K562 (cell line): ENCODE data around the gene ERBB4. TPM values are rescaled to one million over a fixed set of nuclear protein-coding genes. Genes with fewer than 3 reads are reported as not detected.

ENCODE experiments used
- ATAC-seq: fragments of 200-7000 bp; cut with Tn5 transposase; 3 replicates; pipeline ENCODE4 v1.9.1; 2020; ENCODE audit warnings: moderate library complexity
- BruUV-seq: library from RNA; stranded (reverse); fragments of 400-500 nt; replicated peaks from 2 replicates; lab custom pipeline; 2021; lab: Mats Ljungman, UMichigan
- CTCF ChIA-PET: fragments of 300-600 bp; formaldehyde crosslinking; extraction: SDS; loops from one replicate; lab custom pipeline; 2021; ENCODE audit warnings: low intra/inter-chr PET ratio; lab: Yijun Ruan, JAX
- POLR2A ChIA-PET: fragments of 300-600, 350-650 bp; sonication (Branson Sonifier 250); formaldehyde crosslinking; extraction: SDS; loops from one replicate; lab custom pipeline; 2021; ENCODE audit warnings: antibody characterized with exemption, inconsistent platforms; lab: Yijun Ruan, JAX
- DNase-seq, 4 experiments: peaks; one replicate each; pipeline versions ENCODE4 v3.0.0 to v3.0.0-alpha.2; 2011 to 2018; ENCODE audit warnings: low spot score in 3 of 4, mixed read lengths in 3 of 4; ENCODE audit errors: extremely low read depth in 1 of 4
- FAIRE-seq: peaks from 2 replicates; lab custom pipeline; 2011; peaks lifted over from hg19 to GRCh38; lab: Jason Lieb, UNC
- H2AFZ ChIP-seq: 2 replicates; pipeline ENCODE4 v1.6.0; 2011; ENCODE audit warnings: low read depth, low read length, control low read depth, inconsistent platforms
- H3K27ac ChIP-seq: fragments of 200-600 bp; 3 replicates; pipeline ENCODE4 v1.8.0; 2011; ENCODE audit warnings: low read depth, mild to moderate bottlenecking, control low read depth, inconsistent platforms, low read length, moderate library complexity, mixed read lengths; ENCODE audit errors: extremely low read depth
- H3K27me3 ChIP-seq, 2 experiments: fragments of 300-600 bp in 1 of 2; 2 replicates in 1 of 2; 3 replicates in 1 of 2; pipeline versions ENCODE4 v1.6.0 to v1.8.0; 2011; ENCODE audit warnings: inconsistent platforms in 2 of 2, low read length in 2 of 2, mild to moderate bottlenecking in 1 of 2, mixed read lengths in 1 of 2, moderate library complexity in 1 of 2; ENCODE audit not compliant: control insufficient read depth in 2 of 2, insufficient read depth in 2 of 2
- H3K36me3 ChIP-seq: fragments of 300-600 bp; 3 replicates; pipeline ENCODE4 v1.8.0; 2011; ENCODE audit warnings: mild to moderate bottlenecking, low read length, inconsistent platforms; ENCODE audit not compliant: control insufficient read depth, insufficient read depth
- H3K4me1 ChIP-seq, 2 experiments: fragments of 200-600 bp in 1 of 2; replicated peaks in 1 of 2; 2 replicates in 1 of 2; 3 replicates in 1 of 2; pipeline versions ENCODE4 v1.5.1 to v1.8.0; 2011; ENCODE audit warnings: inconsistent platforms in 2 of 2, low read length in 2 of 2, mild to moderate bottlenecking in 1 of 2, mixed read lengths in 1 of 2, moderate library complexity in 1 of 2; ENCODE audit not compliant: control insufficient read depth in 2 of 2, insufficient read depth in 2 of 2
- H3K4me2 ChIP-seq: 2 replicates; pipeline ENCODE4 v1.6.1; 2011; ENCODE audit warnings: low read length, control low read depth, inconsistent platforms, mixed read lengths; ENCODE audit not compliant: insufficient read depth
- H3K4me3 ChIP-seq: fragments of 200-600 bp; sonication (generic), shearing (Covaris generic); 2 replicates; pipeline ENCODE4 v1.5.1; 2016; ENCODE audit warnings: control low read depth, inconsistent platforms
- H3K79me2 ChIP-seq: fragments of 200-600 bp; 3 replicates; pipeline ENCODE4 v1.8.0; 2011; ENCODE audit warnings: low read length, inconsistent platforms; ENCODE audit not compliant: control insufficient read depth, insufficient read depth
- H3K9ac ChIP-seq, 2 experiments: 2 replicates each; pipeline versions ENCODE4 v1.6.0 to v1.6.1; 2011; ENCODE audit warnings: low read depth in 2 of 2, low read length in 2 of 2, control low read depth in 1 of 2, inconsistent platforms in 1 of 2, mild to moderate bottlenecking in 1 of 2, mixed read lengths in 1 of 2; ENCODE audit not compliant: insufficient read depth in 1 of 2
- H3K9me1 ChIP-seq: one replicate; pipeline ENCODE4 v1.6.0; 2011; ENCODE audit warnings: inconsistent platforms, mild to moderate bottlenecking, low read length, moderate library complexity; ENCODE audit not compliant: control insufficient read depth, insufficient read depth
- H3K9me3 ChIP-seq: replicated peaks from 2 replicates; pipeline ENCODE4 v1.5.1; 2011; ENCODE audit warnings: low read depth, low read length, inconsistent platforms; ENCODE audit not compliant: control insufficient read depth, insufficient read depth
- H4K20me1 ChIP-seq: replicated peaks from 2 replicates; pipeline ENCODE4 v1.6.1; 2011; ENCODE audit warnings: low read length, inconsistent platforms, mixed read lengths; ENCODE audit not compliant: control insufficient read depth, insufficient read depth
- ASH1L ChIP-seq: fragments of 450-650 bp; IDR thresholded peaks from 2 replicates; pipeline ENCODE4 v1.6.1; 2018; ENCODE audit warnings: borderline replicate concordance, mild to moderate bottlenecking, low read depth; ENCODE audit not compliant: partially characterized antibody
- CHD4 ChIP-seq: fragments of 200-600 bp; sonication (generic); IDR thresholded peaks from 3 replicates; pipeline ENCODE4 v1.6.1; 2012; ENCODE audit warnings: low read depth, mild to moderate bottlenecking, mixed read lengths, low read length, inconsistent platforms; ENCODE audit not compliant: insufficient read depth, insufficient replicate concordance, poor library complexity, severe bottlenecking
- CSDE1 ChIP-seq, 2 experiments: fragments of 450-650 bp; IDR thresholded peaks; 2 replicates each; pipeline ENCODE4 v1.6.1; 2016; ENCODE audit warnings: mild to moderate bottlenecking in 1 of 2
- KLF6 ChIP-seq: fragments of 250-450 bp; sonication (Bioruptor Pico); IDR thresholded peaks from 2 replicates; pipeline ENCODE4 v1.4.0; 2020; ENCODE audit warnings: mild to moderate bottlenecking, moderate library complexity, borderline replicate concordance
- MYNN ChIP-seq, 2 experiments: sonication (generic); formaldehyde crosslinking in 1 of 2; IDR thresholded peaks; 2 replicates each; pipeline versions ENCODE4 v1.5.0 to v1.6.1; 2016 to 2020; ENCODE audit warnings: antibody characterized with exemption in 1 of 2, missing genetic modification reagents in 1 of 2
- RBFOX2 ChIP-seq: fragments of 200-400 bp; formaldehyde crosslinking; IDR thresholded peaks from 2 replicates; pipeline ENCODE4 v1.6.1; 2017; ENCODE audit warnings: low read depth, mild to moderate bottlenecking, low read length, moderate library complexity
- RBM14 ChIP-seq: fragments of 200-400 bp; formaldehyde crosslinking; IDR thresholded peaks from 2 replicates; pipeline ENCODE4 v1.6.1; 2018; ENCODE audit warnings: low read depth, mild to moderate bottlenecking, low read length, moderate library complexity, borderline replicate concordance; ENCODE audit not compliant: insufficient read depth
- RBM15 ChIP-seq: fragments of 200-400 bp; formaldehyde crosslinking; IDR thresholded peaks from 2 replicates; pipeline ENCODE4 v1.6.1; 2018; ENCODE audit warnings: mild to moderate bottlenecking, low read length, moderate library complexity; ENCODE audit not compliant: insufficient read depth
- RBM34 ChIP-seq: fragments of 200-400 bp; formaldehyde crosslinking; IDR thresholded peaks from 2 replicates; pipeline ENCODE4 v1.6.1; 2018; ENCODE audit warnings: low read length, borderline replicate concordance; ENCODE audit not compliant: insufficient read depth
- ZNF124 ChIP-seq: sonication (generic); formaldehyde crosslinking; IDR thresholded peaks from 2 replicates; pipeline ENCODE4 v1.8.1; 2022; ENCODE audit warnings: missing genetic modification reagents
- ZNF830 ChIP-seq: fragments of 250-450 bp; sonication (Bioruptor Pico); IDR thresholded peaks from 2 replicates; pipeline ENCODE4 v1.5.0; 2021; ENCODE audit warnings: mild to moderate bottlenecking
- WGBS: fragments of 100-300 bp; shearing (Covaris generic); methylation state at CpG from one replicate; pipeline ENCODE4 v1.1.6; 2016; ENCODE audit warnings: low coverage, mixed read lengths; ENCODE audit not compliant: insufficient coverage; ENCODE audit errors: missing lambda C conversion rate; 5-methylcytosine and 5-hydroxymethylcytosine counted together
- in situ Hi-C: fragments of 300-500 bp; cut with MboI; formaldehyde crosslinking; loops from 4 replicates; pipeline ENCODE4 v1.15.0; 2018; ENCODE audit warnings: inconsistent platforms, mixed read lengths
- intact Hi-C: fragments of 100-400 bp; cut with micrococcal nuclease; formaldehyde crosslinking; loops from 2 replicates; pipeline ENCODE4 v1.14.2; 2022
- polyA plus RNA-seq, 8 experiments: library from polyadenylated mRNA; depleted of rRNA in 4 of 8; stranded (reverse) in 5 of 8; unstranded in 3 of 8; fragments of >200 nt; fragmentation: Nextera tagmentation in 2 of 8; fragmentation: Illumina TruSeq in 1 of 8; extraction: Ambion mirVana in 2 of 8; extraction: Trizol in 1 of 8; gene quantifications; 2 replicates each; pipeline versions ENCODE4 v1.2.1 to v1.2.3, GENCODE V29; 2011 to 2014; ENCODE audit warnings: inconsistent platforms in 1 of 8, missing spikeins in 1 of 8
- total RNA-seq, 7 experiments: library from RNA; depleted of rRNA in 6 of 7; stranded (reverse); fragments of >200 nt in 6 of 7; fragmentation: Illumina TruSeq in 2 of 7; extraction: Trizol in 2 of 7; gene quantifications; 2 replicates each; pipeline versions ENCODE4 v1.2.1 to v1.2.3, GENCODE V29; 2011 to 2021; ENCODE audit warnings: low replicate concordance in 1 of 7

Gene ERBB4
- total and polyA plus RNA-seq, 9 of the 15 experiments (the other 6 are each of a cell fraction or from before 2014, with no cell fraction given): not detected

DNA sequence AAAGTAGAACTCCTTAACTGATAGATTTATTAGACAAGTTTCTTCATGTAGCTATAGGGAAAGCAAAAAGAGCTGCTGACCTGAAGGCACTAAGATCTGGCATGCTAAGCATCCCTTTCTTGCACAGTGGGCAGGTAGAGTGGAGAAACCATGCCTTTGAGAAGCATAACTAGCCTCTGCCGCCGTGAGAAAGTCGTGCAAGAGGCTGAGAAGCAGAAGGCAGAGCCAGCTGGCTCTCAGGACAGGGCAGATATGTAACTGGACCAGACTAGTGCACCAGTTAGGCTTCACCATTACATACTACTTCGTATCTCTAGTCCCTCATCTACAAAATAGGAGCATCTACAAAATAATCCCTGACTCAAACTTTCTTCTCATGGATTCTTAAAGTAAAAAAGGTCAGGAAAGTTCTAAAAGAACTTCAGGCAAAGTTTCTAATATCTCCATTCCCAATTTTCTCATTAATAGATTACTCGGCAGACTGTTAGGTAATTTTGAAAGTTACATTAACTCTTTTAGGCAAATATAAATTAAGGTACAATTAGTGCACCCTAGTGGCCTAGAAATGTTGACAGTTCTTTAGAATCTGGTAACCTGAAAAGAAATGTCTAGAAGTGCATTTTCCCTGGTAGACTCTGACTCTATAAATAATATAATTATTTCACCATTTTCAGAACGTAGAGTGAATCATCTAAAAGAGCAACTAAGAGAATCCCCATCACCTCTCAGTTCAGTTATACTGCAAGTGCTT, 10.3 kb downstream of the ERBB4 start (continued):
- no peak for TF ChIP-seq ASH1L

DNA sequence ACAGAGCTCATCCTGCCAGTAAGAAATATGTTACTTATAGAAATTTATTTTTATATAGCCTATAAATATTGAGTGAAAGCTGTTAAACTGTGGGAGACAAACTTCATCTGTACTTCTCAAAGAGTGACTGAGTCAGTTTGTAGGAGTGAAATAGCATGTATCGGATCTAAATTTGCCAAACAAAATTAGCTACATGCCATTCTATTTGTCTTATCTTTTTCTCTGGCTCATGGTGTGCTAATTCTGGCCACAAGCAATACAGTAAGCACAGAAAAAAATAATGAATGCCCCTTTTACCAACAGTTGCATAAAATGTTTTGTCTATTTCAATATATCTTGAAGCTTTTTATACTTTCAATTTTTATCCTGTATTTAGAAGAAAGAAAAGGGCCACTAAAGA, 12.5 kb downstream of the ERBB4 start:
- Histone ChIP-seq H4K20me1 (no peaks in the 10 kb centered on the region), H3K9me1 (no peaks in the 10 kb centered on the region), H3K4me2 (no peak overlapping the region), H3K36me3 (no peaks in the 10 kb centered on the region), H3K27me3 (no peaks in the 10 kb centered on the region), H2AFZ (no peak overlapping the region), H3K79me2 (no peaks in the 10 kb centered on the region), H3K9ac (no peak overlapping the region), H3K4me3 (no peak overlapping the region), H3K4me1 (no peaks in the 10 kb centered on the region), H3K9me3 (no peaks in the 10 kb centered on the region), H3K27ac (no peak overlapping the region)
- in situ Hi-C loops: no loop called here
- DNase-seq (no peak), FAIRE-seq (no peak), ATAC-seq (no peak)
- intact Hi-C loops: no loop called here
- POLR2A ChIA-PET: interaction anchor here (0.6 kb wide), 1 partner anchor 1222 kb away, joined by 3 read pairs; no protein-coding TSS in a partner anchor
- CTCF ChIA-PET: no interaction called here
- 0% methylated on average over 1 of the region's 1 CpG for WGBS
- no TSS peak for BruUV-seq
- TF ChIP-seq MYNN (IDR thresholded peaks at IDR 0.05) (no peak), MYNN (CRISPR knock-in tag; IDR thresholded peaks at IDR 0.05) (no peak), ZNF830 (CRISPR knock-in tag) (no peak)

DNA sequence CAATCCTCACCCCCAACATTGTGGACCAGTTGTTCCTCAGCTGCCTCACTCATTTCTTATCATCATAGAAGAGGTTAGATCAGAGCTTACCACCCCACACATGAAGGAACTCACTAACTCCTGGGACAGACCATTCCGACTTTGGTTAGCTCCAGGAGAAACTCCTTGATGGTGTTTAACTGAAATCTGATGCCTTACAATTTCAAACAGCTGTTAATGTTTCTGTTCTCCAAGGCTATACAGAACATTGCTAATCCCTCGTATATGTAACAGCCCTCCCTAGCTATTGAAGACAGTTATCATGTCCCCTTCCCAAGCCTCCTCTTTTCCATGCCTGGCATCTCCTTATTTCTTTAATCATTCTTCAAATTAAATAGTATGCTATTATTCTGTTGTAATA, 14.8 kb downstream of the ERBB4 start:
- ATAC-seq (no peak), FAIRE-seq (no peak)
- no TSS peak for BruUV-seq
- Histone ChIP-seq H3K9me1 (no peaks in the 10 kb centered on the region), H2AFZ (no peak overlapping the region), H3K27ac (no peak overlapping the region), H3K27me3 (no peaks in the 10 kb centered on the region)
- TF ChIP-seq KLF6 (CRISPR knock-in tag): no peak
- no peak for TF ChIP-seq CSDE1 (IDR thresholded peaks at IDR 0.05)
- no peak for TF ChIP-seq ZNF124 (CRISPR knock-in tag)
- no peak for TF ChIP-seq RBM15
- no peak for TF ChIP-seq RBM14
- no peak for TF ChIP-seq RBFOX2
- TF ChIP-seq RBM34: no peak
- TF ChIP-seq CHD4: no peak
- TF ChIP-seq, all 486 proteins: peak for 0
- 0% methylated on average over 1 of the region's 2 CpGs for WGBS
- H3K4me1 ChIP-seq: no peaks in the 10 kb centered on the region
- no peaks in the 10 kb centered on the region for H3K79me2 ChIP-seq
- H3K4me2 ChIP-seq: no peak overlapping the region
- ChIA-PET POLR2A (no interaction called here), CTCF (no interaction called here)
- DNase-seq: no peak
- in situ Hi-C loops (no loop called here), intact Hi-C loops (no loop called here)
- H3K9me3 ChIP-seq: no peaks in the 10 kb centered on the region
- H3K9ac ChIP-seq: no peak overlapping the region
- no peaks in the 10 kb centered on the region for H3K36me3 ChIP-seq
- no peak overlapping the region for H3K4me3 ChIP-seq
- H4K20me1 ChIP-seq: no peaks in the 10 kb centered on the region
